Neural cell (in vitro differentiated cells): ENCODE measurements around the gene DGKI.

Experiments used
- EZH2 ChIP-seq: fragments of 200-600, 300-800 bp; shearing (Covaris generic), sonication (generic); IDR thresholded peaks from 2 replicates; pipeline ENCODE4 v1.6.1; 2014; ENCODE audit warnings: antibody characterized with exemption, low read length, borderline replicate concordance, mild to moderate bottlenecking; ENCODE audit not compliant: insufficient read depth, poor library complexity, severe bottlenecking
- MXI1 ChIP-seq: fragments of 450-650 bp; conservative IDR thresholded peaks from 2 replicates; pipeline ENCODE4 v1.6.1; 2014; ENCODE audit warnings: antibody characterized with exemption, mild to moderate bottlenecking; ENCODE audit not compliant: poor library complexity, severe bottlenecking
- POLR2AphosphoS5 ChIP-seq: IDR thresholded peaks from 2 replicates; pipeline ENCODE4 v1.6.1; 2012
- TF ChIP-seq, protein P1 (sequence below): fragments of 450-650 bp; IDR thresholded peaks from 2 replicates; pipeline ENCODE4 v1.5.1; 2014; ENCODE audit warnings: antibody characterized with exemption, mild to moderate bottlenecking, moderate library complexity; ENCODE audit not compliant: poor library complexity, severe bottlenecking

DNA sequence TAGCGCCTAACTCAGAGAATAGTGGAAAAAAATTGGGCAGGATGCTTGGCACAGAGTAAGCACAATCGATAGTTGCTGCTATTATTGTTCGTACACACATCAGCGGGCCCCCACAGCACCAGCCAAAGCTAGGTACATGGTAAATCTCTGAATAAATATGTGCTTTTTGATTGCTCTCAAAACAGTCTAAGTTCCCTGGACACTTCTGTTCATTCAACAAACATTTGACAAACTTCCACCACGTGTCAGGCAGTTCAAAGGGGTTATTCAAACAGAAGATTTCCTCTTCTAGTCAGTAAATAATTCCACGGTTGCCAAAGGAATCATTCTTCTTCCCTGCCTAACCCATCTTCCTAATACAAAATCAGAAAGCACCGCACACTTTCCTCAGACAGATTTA, 150.8 kb downstream of the DGKI start:
- TF ChIP-seq, protein P1, sequence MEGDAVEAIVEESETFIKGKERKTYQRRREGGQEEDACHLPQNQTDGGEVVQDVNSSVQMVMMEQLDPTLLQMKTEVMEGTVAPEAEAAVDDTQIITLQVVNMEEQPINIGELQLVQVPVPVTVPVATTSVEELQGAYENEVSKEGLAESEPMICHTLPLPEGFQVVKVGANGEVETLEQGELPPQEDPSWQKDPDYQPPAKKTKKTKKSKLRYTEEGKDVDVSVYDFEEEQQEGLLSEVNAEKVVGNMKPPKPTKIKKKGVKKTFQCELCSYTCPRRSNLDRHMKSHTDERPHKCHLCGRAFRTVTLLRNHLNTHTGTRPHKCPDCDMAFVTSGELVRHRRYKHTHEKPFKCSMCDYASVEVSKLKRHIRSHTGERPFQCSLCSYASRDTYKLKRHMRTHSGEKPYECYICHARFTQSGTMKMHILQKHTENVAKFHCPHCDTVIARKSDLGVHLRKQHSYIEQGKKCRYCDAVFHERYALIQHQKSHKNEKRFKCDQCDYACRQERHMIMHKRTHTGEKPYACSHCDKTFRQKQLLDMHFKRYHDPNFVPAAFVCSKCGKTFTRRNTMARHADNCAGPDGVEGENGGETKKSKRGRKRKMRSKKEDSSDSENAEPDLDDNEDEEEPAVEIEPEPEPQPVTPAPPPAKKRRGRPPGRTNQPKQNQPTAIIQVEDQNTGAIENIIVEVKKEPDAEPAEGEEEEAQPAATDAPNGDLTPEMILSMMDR: no peak
- TF ChIP-seq EZH2 (no peak), MXI1 (no peak), POLR2AphosphoS5 (no peak)
